A549 (cell line): Measurements from ENCODE around the gene MYL4.

Experiments
- CBX2 ChIP-seq: fragments of 200-600 bp; sonication (generic); IDR thresholded peaks from 2 replicates; pipeline ENCODE4 v1.6.1; 2016; ENCODE audit warnings: low read depth, mild to moderate bottlenecking, borderline replicate concordance
- CHD2 ChIP-seq: fragments of 150-350 bp; IDR thresholded peaks from 2 replicates; pipeline ENCODE4 v1.6.1; 2014; ENCODE audit warnings: low read length; ENCODE audit not compliant: partially characterized antibody
- CTCF ChIP-seq: fragments of >200 bp; sonication (Bioruptor Twin); formaldehyde crosslinking; IDR thresholded peaks from 3 replicates; pipeline ENCODE4 v1.5.1; 2016
- ESRRA ChIP-seq: fragments of 150-350 bp; IDR thresholded peaks from 2 replicates; pipeline ENCODE4 v1.6.1; 2014; ENCODE audit warnings: mild to moderate bottlenecking, low read length, borderline replicate concordance
- HMGXB4 ChIP-seq: fragments of 250-450 bp; sonication (Bioruptor Pico); IDR thresholded peaks from 2 replicates; pipeline ENCODE4 v1.5.0; 2021; ENCODE audit warnings: mild to moderate bottlenecking, moderate library complexity, borderline replicate concordance
- JUNB ChIP-seq: fragments of >200 bp; sonication (Bioruptor Twin); formaldehyde crosslinking; IDR thresholded peaks from 2 replicates; pipeline ENCODE4 v1.6.1; 2016
- MYC ChIP-seq: IDR thresholded peaks from 2 replicates; pipeline ENCODE4 v1.6.1; 2012; ENCODE audit warnings: mild to moderate bottlenecking, inconsistent platforms, low read length, improper control_type of control experiment, borderline replicate concordance
- NFE2L2 ChIP-seq: fragments of 150-350 bp; conservative IDR thresholded peaks from 2 replicates; pipeline ENCODE4 v1.6.1; 2014; ENCODE audit warnings: low read length
- POLR2A ChIP-seq: IDR thresholded peaks from 2 replicates; pipeline ENCODE4 v1.6.1; 2012; ENCODE audit warnings: mild to moderate bottlenecking, low read length
- RFX5 ChIP-seq: fragments of 450-650 bp; IDR thresholded peaks from 2 replicates; pipeline ENCODE4 v1.7.1; 2014; ENCODE audit warnings: antibody characterized with exemption, mild to moderate bottlenecking, moderate library complexity
- SREBF2 ChIP-seq: fragments of 450-650 bp; IDR thresholded peaks from 2 replicates; pipeline ENCODE4 v1.6.1; 2014; ENCODE audit warnings: mild to moderate bottlenecking, moderate library complexity
- ZC3H11A ChIP-seq: fragments of 450-650 bp; IDR thresholded peaks from 2 replicates; pipeline ENCODE4 v1.6.1; 2014; ENCODE audit warnings: antibody characterized with exemption, mild to moderate bottlenecking
- TF ChIP-seq, protein P1 (sequence below): fragments of 200-600 bp; sonication (generic); IDR thresholded peaks from 2 replicates; pipeline ENCODE4 v1.6.1; 2016; ENCODE audit warnings: antibody characterized with exemption, mild to moderate bottlenecking, moderate library complexity
- TF ChIP-seq, protein P2 (sequence below): IDR thresholded peaks from 2 replicates; pipeline ENCODE4 v1.6.1; 2012

GRCh38 chr17:47223460-47223859, 14.3 kb downstream of the MYL4 start:
- no peak for TF ChIP-seq CTCF
- no peak for TF ChIP-seq JUNB
- no peak for TF ChIP-seq HMGXB4 (CRISPR knock-in tag)
- no peak for TF ChIP-seq RFX5
- TF ChIP-seq CBX2 = no peak
- TF ChIP-seq ESRRA = no peak
- no peak for TF ChIP-seq POLR2A
- TF ChIP-seq, protein P1, sequence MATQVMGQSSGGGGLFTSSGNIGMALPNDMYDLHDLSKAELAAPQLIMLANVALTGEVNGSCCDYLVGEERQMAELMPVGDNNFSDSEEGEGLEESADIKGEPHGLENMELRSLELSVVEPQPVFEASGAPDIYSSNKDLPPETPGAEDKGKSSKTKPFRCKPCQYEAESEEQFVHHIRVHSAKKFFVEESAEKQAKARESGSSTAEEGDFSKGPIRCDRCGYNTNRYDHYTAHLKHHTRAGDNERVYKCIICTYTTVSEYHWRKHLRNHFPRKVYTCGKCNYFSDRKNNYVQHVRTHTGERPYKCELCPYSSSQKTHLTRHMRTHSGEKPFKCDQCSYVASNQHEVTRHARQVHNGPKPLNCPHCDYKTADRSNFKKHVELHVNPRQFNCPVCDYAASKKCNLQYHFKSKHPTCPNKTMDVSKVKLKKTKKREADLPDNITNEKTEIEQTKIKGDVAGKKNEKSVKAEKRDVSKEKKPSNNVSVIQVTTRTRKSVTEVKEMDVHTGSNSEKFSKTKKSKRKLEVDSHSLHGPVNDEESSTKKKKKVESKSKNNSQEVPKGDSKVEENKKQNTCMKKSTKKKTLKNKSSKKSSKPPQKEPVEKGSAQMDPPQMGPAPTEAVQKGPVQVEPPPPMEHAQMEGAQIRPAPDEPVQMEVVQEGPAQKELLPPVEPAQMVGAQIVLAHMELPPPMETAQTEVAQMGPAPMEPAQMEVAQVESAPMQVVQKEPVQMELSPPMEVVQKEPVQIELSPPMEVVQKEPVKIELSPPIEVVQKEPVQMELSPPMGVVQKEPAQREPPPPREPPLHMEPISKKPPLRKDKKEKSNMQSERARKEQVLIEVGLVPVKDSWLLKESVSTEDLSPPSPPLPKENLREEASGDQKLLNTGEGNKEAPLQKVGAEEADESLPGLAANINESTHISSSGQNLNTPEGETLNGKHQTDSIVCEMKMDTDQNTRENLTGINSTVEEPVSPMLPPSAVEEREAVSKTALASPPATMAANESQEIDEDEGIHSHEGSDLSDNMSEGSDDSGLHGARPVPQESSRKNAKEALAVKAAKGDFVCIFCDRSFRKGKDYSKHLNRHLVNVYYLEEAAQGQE = no peak
- TF ChIP-seq ZC3H11A = no peak
- TF ChIP-seq MYC = no peak
- no peak for TF ChIP-seq SREBF2
- no peak for TF ChIP-seq NFE2L2
- TF ChIP-seq, protein P2, sequence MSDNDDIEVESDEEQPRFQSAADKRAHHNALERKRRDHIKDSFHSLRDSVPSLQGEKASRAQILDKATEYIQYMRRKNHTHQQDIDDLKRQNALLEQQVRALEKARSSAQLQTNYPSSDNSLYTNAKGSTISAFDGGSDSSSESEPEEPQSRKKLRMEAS = no peak
- TF ChIP-seq CHD2 = no peak
